ENCODE measurements around the gene TMTC4. TPM values are rescaled to one million over a fixed set of nuclear protein-coding genes. Genes with fewer than 3 reads are reported as not detected.
A peak's percentile ranks its signal among the peaks of the same experiment; 100 is the strongest.
"Not testable (repeated sequence)": the region's sequence is repeated elsewhere in the genome, so short reads cannot be mapped to it uniquely, and the experiment has no call there.

TMTC4 gene
- total RNA-seq, 2 experiments from 2014 or later, result 13.5 to 19.0 TPM

- POLR2A ChIA-PET, result no interaction called here
- CTCF ChIA-PET, result no interaction called here
- Mint-ChIP-seq H3K27me3 (no peaks in the 10 kb centered on the region), H3K27ac (no peak overlapping the region), H3K4me1 (peaks cover 14% of the 10 kb centered on the region), H3K9me3 (ENCODE audit: low read depth) (no peaks in the 10 kb centered on the region), H3K36me3 (ENCODE audit: low read depth) (peaks cover 10% of the 10 kb centered on the region), H3K4me3 (no peak overlapping the region)
- no peak for DNase-seq
- ATAC-seq, result no peak
- intact Hi-C loops (cut with DNase I, micrococcal nuclease), result no loop called here
These were observed 94.5 kb downstream of the TMTC4 start for GRCh38 chr13:100580045-100580444.

- peaks cover 17% of the 10 kb centered on the region for H3K4me1 Mint-ChIP-seq
- H3K27me3 Mint-ChIP-seq, result not testable (repeated sequence)
- CTCF ChIA-PET, result interaction anchor here (6.6 kb wide), 1 partner anchor 11 kb away, joined by 94 read pairs; the partner anchor contains the start of gene GGACT
These were observed 97.4 kb downstream of the TMTC4 start for GRCh38 chr13:100577239-100577638.

GRCh38 chr13:100573121-100573520, 101.5 kb downstream of the TMTC4 start:
- Mint-ChIP-seq H3K27me3 (no peaks in the 10 kb centered on the region), H3K4me3 (no peak overlapping the region), H3K36me3 (ENCODE audit: low read depth) (peaks cover 8% of the 10 kb centered on the region), H3K9me3 (ENCODE audit: low read depth) (no peaks in the 10 kb centered on the region), H3K27ac (no peak overlapping the region), H3K4me1 (peaks cover 12% of the 10 kb centered on the region)
- DNase-seq, result peak; percentile 86
- peak; percentile 87 for ATAC-seq
- intact Hi-C loops (cut with DNase I, micrococcal nuclease), result loop anchor here (1.0 to 10.0 kb wide), 4 partner anchors 272 to 554 kb away; no protein-coding TSS in a partner anchor
- ChIA-PET CTCF (interaction anchor here (0.6 to 6.6 kb wide), 17 partner anchors 9 to 555 kb away, joined by 3 to 94 read pairs (median 4); partner anchors contain the start of gene GGACT), POLR2A (interaction anchor here (0.9 to 1.0 kb wide), 2 partner anchors 21 to 555 kb away, joined by 3 to 4 read pairs; no protein-coding TSS in a partner anchor)

More at GRCh38 chr13:100577239-100577638, 97.4 kb downstream of the TMTC4 start:
- intact Hi-C loops (cut with DNase I, micrococcal nuclease), result loop anchor here in 1 of 2 experiments (10.0 kb wide), 1 partner anchor 268 kb away; no protein-coding TSS in a partner anchor
- H3K27ac Mint-ChIP-seq; H3K4me3 Mint-ChIP-seq; H3K9me3 Mint-ChIP-seq (ENCODE audit: low read depth); POLR2A ChIA-PET; ATAC-seq; DNase-seq: not testable (repeated sequence)
- H3K36me3 Mint-ChIP-seq (ENCODE audit: low read depth), result peaks cover 16% of the 10 kb centered on the region

- ATAC-seq (no peak), DNase-seq (no peak)
- H3K36me3 Mint-ChIP-seq (ENCODE audit: low read depth), result peaks cover 4% of the 10 kb centered on the region
- H3K4me1 Mint-ChIP-seq, result no peaks in the 10 kb centered on the region
- H3K27ac Mint-ChIP-seq, result no peak overlapping the region
- POLR2A ChIA-PET, result no interaction called here
- no peaks in the 10 kb centered on the region for H3K27me3 Mint-ChIP-seq
- H3K4me3 Mint-ChIP-seq, result no peak overlapping the region
- CTCF ChIA-PET, result no interaction called here
- intact Hi-C loops (cut with DNase I, micrococcal nuclease), result no loop called here
- no peaks in the 10 kb centered on the region for H3K9me3 Mint-ChIP-seq (ENCODE audit: low read depth)
These were observed 108.1 kb downstream of the TMTC4 start for GRCh38 chr13:100566543-100566942.

- POLR2A ChIA-PET, result no interaction called here
- CTCF ChIA-PET, result interaction anchor here (0.6 to 0.7 kb wide), 2 partner anchors 58 to 79 kb away, joined by 3 to 4 read pairs; no protein-coding TSS in a partner anchor
These were observed 109.3 kb downstream of the TMTC4 start for GRCh38 chr13:100565286-100565685.

GRCh38 chr13:100564444-100565223, 110.0 kb downstream of the TMTC4 start:
- Mint-ChIP-seq H3K9me3 (ENCODE audit: low read depth) (no peaks in the 10 kb centered on the region), H3K27ac (no peak overlapping the region), H3K4me3 (no peak overlapping the region), H3K27me3 (no peaks in the 10 kb centered on the region), H3K4me1 (no peaks in the 10 kb centered on the region), H3K36me3 (ENCODE audit: low read depth) (peaks cover 6% of the 10 kb centered on the region)
- ATAC-seq, result no peak
- POLR2A ChIA-PET, result no interaction called here
- CTCF ChIA-PET, result interaction anchor here (1.3 kb wide), 1 partner anchor 8 kb away, joined by 5 read pairs; no protein-coding TSS in a partner anchor
- no peak for DNase-seq
- intact Hi-C loops (cut with DNase I, micrococcal nuclease), result no loop called here

More at GRCh38 chr13:100565286-100565685, 109.3 kb downstream of the TMTC4 start:
- intact Hi-C loops (cut with DNase I, micrococcal nuclease), result no loop called here
- no peak overlapping the region for H3K4me3 Mint-ChIP-seq
- no peak overlapping the region for H3K27ac Mint-ChIP-seq
- ATAC-seq (no peak), DNase-seq (no peak)
- no peaks in the 10 kb centered on the region for H3K9me3 Mint-ChIP-seq (ENCODE audit: low read depth)
- H3K36me3 Mint-ChIP-seq (ENCODE audit: low read depth), result peaks cover 4% of the 10 kb centered on the region
- H3K4me1 Mint-ChIP-seq, result no peaks in the 10 kb centered on the region
- H3K27me3 Mint-ChIP-seq, result no peaks in the 10 kb centered on the region

- Mint-ChIP-seq H3K4me3 (no peak overlapping the region), H3K9me3 (ENCODE audit: low read depth) (no peaks in the 10 kb centered on the region), H3K4me1 (no peaks in the 10 kb centered on the region), H3K36me3 (ENCODE audit: low read depth) (peaks cover 6% of the 10 kb centered on the region), H3K27me3 (no peaks in the 10 kb centered on the region), H3K27ac (no peak overlapping the region)
- intact Hi-C loops (cut with DNase I, micrococcal nuclease), result no loop called here
- CTCF ChIA-PET, result interaction anchor here (1.3 kb wide), 1 partner anchor 9 kb away, joined by 5 read pairs; no protein-coding TSS in a partner anchor
- ATAC-seq (no peak), DNase-seq (no peak)
- POLR2A ChIA-PET, result no interaction called here
These were observed 110.8 kb downstream of the TMTC4 start for GRCh38 chr13:100563779-100564178.

- Mint-ChIP-seq H3K4me1 (no peaks in the 10 kb centered on the region), H3K27me3 (no peaks in the 10 kb centered on the region), H3K36me3 (ENCODE audit: low read depth) (peaks cover 3% of the 10 kb centered on the region), H3K9me3 (ENCODE audit: low read depth) (no peaks in the 10 kb centered on the region), H3K27ac (no peak overlapping the region), H3K4me3 (no peak overlapping the region)
- ChIA-PET CTCF (interaction anchor here (1.2 kb wide), 1 partner anchor 558 kb away, joined by 3 read pairs; no protein-coding TSS in a partner anchor), POLR2A (no interaction called here)
- intact Hi-C loops (cut with DNase I, micrococcal nuclease), result no loop called here
- ATAC-seq (no peak), DNase-seq (no peak)
These were observed 112.9 kb downstream of the TMTC4 start for GRCh38 chr13:100561599-100562204.

- ChIA-PET POLR2A (no interaction called here), CTCF (interaction anchor here (0.8 kb wide), 1 partner anchor 12 kb away, joined by 4 read pairs; no protein-coding TSS in a partner anchor)
These were observed 113.5 kb downstream of the TMTC4 start for GRCh38 chr13:100561158-100561499.

GRCh38 chr13:100560498-100561157, 114.0 kb downstream of the TMTC4 start:
- no peak for ATAC-seq
- H3K4me3 Mint-ChIP-seq, result no peak overlapping the region
- H3K27ac Mint-ChIP-seq, result no peak overlapping the region
- no peak for DNase-seq
- CTCF ChIA-PET, result interaction anchor here (0.8 to 2.2 kb wide), 2 partner anchors 11 to 13 kb away, joined by 4 to 15 read pairs; no protein-coding TSS in a partner anchor
- H3K4me1 Mint-ChIP-seq, result no peaks in the 10 kb centered on the region
- intact Hi-C loops (cut with DNase I, micrococcal nuclease), result no loop called here
- H3K36me3 Mint-ChIP-seq (ENCODE audit: low read depth), result peaks cover 2% of the 10 kb centered on the region
- H3K27me3 Mint-ChIP-seq, result no peaks in the 10 kb centered on the region
- no peaks in the 10 kb centered on the region for H3K9me3 Mint-ChIP-seq (ENCODE audit: low read depth)
- POLR2A ChIA-PET, result no interaction called here

More at GRCh38 chr13:100561158-100561499, 113.5 kb downstream of the TMTC4 start:
- no peak overlapping the region for H3K27ac Mint-ChIP-seq
- intact Hi-C loops (cut with DNase I, micrococcal nuclease), result no loop called here
- ATAC-seq (no peak), DNase-seq (no peak)
- H3K9me3 Mint-ChIP-seq (ENCODE audit: low read depth), result no peaks in the 10 kb centered on the region
- no peaks in the 10 kb centered on the region for H3K27me3 Mint-ChIP-seq
- no peaks in the 10 kb centered on the region for H3K4me1 Mint-ChIP-seq
- H3K4me3 Mint-ChIP-seq, result no peak overlapping the region
- peaks cover 2% of the 10 kb centered on the region for H3K36me3 Mint-ChIP-seq (ENCODE audit: low read depth)

- no peak overlapping the region for H3K27ac Mint-ChIP-seq
These were observed 114.7 kb downstream of the TMTC4 start for GRCh38 chr13:100559886-100560285.

More at GRCh38 chr13:100559886-100560285, 114.7 kb downstream of the TMTC4 start:
- ChIA-PET POLR2A (no interaction called here), CTCF (interaction anchor here (2.2 kb wide), 1 partner anchor 14 kb away, joined by 15 read pairs; no protein-coding TSS in a partner anchor)
- Mint-ChIP-seq H3K4me1 (no peaks in the 10 kb centered on the region), H3K9me3 (ENCODE audit: low read depth) (no peaks in the 10 kb centered on the region), H3K36me3 (ENCODE audit: low read depth) (peaks cover 2% of the 10 kb centered on the region), H3K27me3 (no peaks in the 10 kb centered on the region), H3K4me3 (no peak overlapping the region)
- DNase-seq (no peak), ATAC-seq (no peak)
- intact Hi-C loops (cut with DNase I, micrococcal nuclease), result no loop called here

Measured in activated CD4-positive, alpha-beta T cell treated with anti-CD3 and anti-CD28 coated beads for 36 hours (primary cell).